Muscle of leg (tissue), 11 donors: Measurements from ENCODE around the gene VIL1. TPM values are rescaled to one million over a fixed set of nuclear protein-coding genes. Genes with fewer than 3 reads are reported as not detected.

Experiments
- DNase-seq: peaks from one replicate; pipeline ENCODE4 v3.0.0; 2013
- H3K27ac ChIP-seq: one replicate; pipeline ENCODE4 v1.5.1; 2013; ENCODE audit warnings: mild to moderate bottlenecking, low read length, control low read depth
- H3K27me3 ChIP-seq: one replicate; pipeline ENCODE4 v1.6.1; 2013; ENCODE audit warnings: low read length; ENCODE audit not compliant: control insufficient read depth, insufficient read depth
- H3K36me3 ChIP-seq: one replicate; pipeline ENCODE4 v1.6.1; 2013; ENCODE audit warnings: low read length; ENCODE audit not compliant: control insufficient read depth, insufficient read depth
- H3K4me1 ChIP-seq: one replicate; pipeline ENCODE4 v1.6.1; 2013; ENCODE audit warnings: low read length; ENCODE audit not compliant: control insufficient read depth, insufficient read depth
- H3K4me3 ChIP-seq: one replicate; pipeline ENCODE4 v1.5.1; 2013; ENCODE audit warnings: low read length, control low read depth
- H3K9me3 ChIP-seq: replicated peaks from 2 replicates; pipeline ENCODE4 v1.6.1; 2013; ENCODE audit warnings: low read depth, low read length; ENCODE audit not compliant: control insufficient read depth
- WGBS: methylation state at CpG from one replicate; pipeline ENCODE4 v1.1.5; 2013; ENCODE audit warnings: missing lambda C conversion rate; ENCODE audit not compliant: insufficient coverage; 5-methylcytosine and 5-hydroxymethylcytosine counted together
- polyA plus RNA-seq, 8 donors: library from polyadenylated mRNA; unstranded; fragments of 120-200 nt; gene quantifications; one replicate each; pipeline versions ENCODE4 v1.2.1 to v1.2.3, GENCODE V29; 2013; ENCODE audit warnings: inconsistent platforms in 1 of 8, low replicate concordance in 1 of 8; ENCODE audit not compliant: insufficient read length in 8 of 8, insufficient read depth in 1 of 8
- total RNA-seq: library from RNA; stranded (reverse); fragments of 120-200 nt; gene quantifications from one replicate; pipeline ENCODE4 v1.2.4, GENCODE V29; 2013

Gene VIL1
- total and polyA plus RNA-seq, 9 donors, result 0.12 to 19.1 (median 0.45) TPM; not detected in 3

GRCh38 chr2:218395090-218395444 is 23.9 kb upstream of the VIL1 start:
- H3K4me3 ChIP-seq, result no peak overlapping the region
- H3K27ac ChIP-seq, result no peak overlapping the region
- H3K4me1 ChIP-seq, result peaks cover 35% of the 10 kb centered on the region

GRCh38 chr2:218395456-218395825 is 23.5 kb upstream of the VIL1 start:
- H3K27me3 ChIP-seq, result no peaks in the 10 kb centered on the region
- DNase-seq, result no peak
- H3K4me1 ChIP-seq, result peaks cover 33% of the 10 kb centered on the region
- H3K9me3 ChIP-seq, result no peaks in the 10 kb centered on the region
- WGBS, result 14% methylated on average over 13 of the region's 16 CpGs
- H3K27ac ChIP-seq, result peak overlapping the region; percentile 97
- no peaks in the 10 kb centered on the region for H3K36me3 ChIP-seq
- H3K4me3 ChIP-seq, result peak overlapping the region; percentile 64

More at GRCh38 chr2:218395090-218395444, 23.9 kb upstream of the VIL1 start:
- H3K36me3 ChIP-seq, result no peaks in the 10 kb centered on the region
- 91% methylated on average over 3 of the region's 6 CpGs for WGBS
- no peaks in the 10 kb centered on the region for H3K9me3 ChIP-seq
- DNase-seq, result no peak
- no peaks in the 10 kb centered on the region for H3K27me3 ChIP-seq

GRCh38 chr2:218395826-218396687 is 22.9 kb upstream of the VIL1 start:
- DNase-seq, result peak; percentile 98
- Histone ChIP-seq H3K27ac (peak overlapping the region; percentile 97), H3K4me1 (peaks cover 35% of the 10 kb centered on the region), H3K9me3 (no peaks in the 10 kb centered on the region), H3K27me3 (no peaks in the 10 kb centered on the region), H3K36me3 (no peaks in the 10 kb centered on the region), H3K4me3 (peak overlapping the region; percentile 64)
- WGBS, result under 1% methylated on average over 47 of the region's 57 CpGs

GRCh38 chr2:218396688-218397462 is 22.0 kb upstream of the VIL1 start:
- H3K9me3 ChIP-seq, result no peaks in the 10 kb centered on the region
- peaks cover 43% of the 10 kb centered on the region for H3K4me1 ChIP-seq
- H3K36me3 ChIP-seq, result peaks cover 7% of the 10 kb centered on the region
- 2% methylated on average over 17 of the region's 27 CpGs for WGBS
- H3K27me3 ChIP-seq, result no peaks in the 10 kb centered on the region
- peak overlapping the region; percentile 64 for H3K4me3 ChIP-seq
- DNase-seq, result peak; percentile 79
- H3K27ac ChIP-seq, result peak overlapping the region; percentile 97

GRCh38 chr2:218397463-218397819 is 21.5 kb upstream of the VIL1 start:
- Histone ChIP-seq H3K27ac (peak overlapping the region; percentile 97), H3K4me1 (peaks cover 48% of the 10 kb centered on the region), H3K4me3 (peak overlapping the region; percentile 64), H3K9me3 (no peaks in the 10 kb centered on the region), H3K27me3 (no peaks in the 10 kb centered on the region), H3K36me3 (peaks cover 13% of the 10 kb centered on the region)
- DNase-seq, result no peak
- WGBS, result 0% methylated on average over 3 of the region's 12 CpGs

GRCh38 chr2:218397820-218398436 is 21.0 kb upstream of the VIL1 start:
- peak; percentile 78 for DNase-seq
- H3K4me3 ChIP-seq, result peak overlapping the region; percentile 64
- peak overlapping the region; percentile 97 for H3K27ac ChIP-seq
- H3K27me3 ChIP-seq, result no peaks in the 10 kb centered on the region
- peaks cover 18% of the 10 kb centered on the region for H3K36me3 ChIP-seq
- H3K9me3 ChIP-seq, result no peaks in the 10 kb centered on the region
- H3K4me1 ChIP-seq, result peaks cover 49% of the 10 kb centered on the region
- 2% methylated on average over 31 of the region's 35 CpGs for WGBS

GRCh38 chr2:218398437-218399390 is 20.2 kb upstream of the VIL1 start:
- Histone ChIP-seq H3K4me1 (peaks cover 49% of the 10 kb centered on the region), H3K27ac (peak overlapping the region; percentile 97), H3K36me3 (peaks cover 26% of the 10 kb centered on the region), H3K9me3 (no peaks in the 10 kb centered on the region), H3K4me3 (peak overlapping the region; percentile 73), H3K27me3 (no peaks in the 10 kb centered on the region)
- DNase-seq, result peak; percentile 95
- 2% methylated on average over 49 of the region's 95 CpGs for WGBS

GRCh38 chr2:218399391-218400166 is 19.3 kb upstream of the VIL1 start, which contains the start of gene CTDSP1:
Gene CTDSP1 (plus strand): TSS chr2:218399868. CDS start chr2:218400091, 223 bp downstream.
- Histone ChIP-seq H3K4me1 (peaks cover 53% of the 10 kb centered on the region), H3K4me3 (peak within 1 kb of the TSS; percentile 91), H3K9me3 (no peaks in the 10 kb centered on the region), H3K27ac (peak within 1 kb of the TSS; percentile 97), H3K27me3 (no peaks in the 10 kb centered on the region), H3K36me3 (peaks cover 34% of the 10 kb centered on the region)
- under 1% methylated on average over 52 of the region's 78 CpGs for WGBS
- peak; percentile 99 for DNase-seq
